GM19239 (cell line): Measurements from ENCODE around the gene FNIP2.
"Not testable (repeated sequence)": the region's sequence is repeated elsewhere in the genome, so short reads cannot be mapped to it uniquely, and the experiment has no call there.

ENCODE experiments used
- DNase-seq: peaks from one replicate; pipeline ENCODE4 v3.0.0; 2011; ENCODE audit warnings: low spot score; ENCODE audit not compliant: insufficient read length
- FAIRE-seq: peaks from 2 replicates; lab custom pipeline; 2011; peaks lifted over from hg19 to GRCh38; lab: Jason Lieb, UNC

Gene FNIP2

DNA sequence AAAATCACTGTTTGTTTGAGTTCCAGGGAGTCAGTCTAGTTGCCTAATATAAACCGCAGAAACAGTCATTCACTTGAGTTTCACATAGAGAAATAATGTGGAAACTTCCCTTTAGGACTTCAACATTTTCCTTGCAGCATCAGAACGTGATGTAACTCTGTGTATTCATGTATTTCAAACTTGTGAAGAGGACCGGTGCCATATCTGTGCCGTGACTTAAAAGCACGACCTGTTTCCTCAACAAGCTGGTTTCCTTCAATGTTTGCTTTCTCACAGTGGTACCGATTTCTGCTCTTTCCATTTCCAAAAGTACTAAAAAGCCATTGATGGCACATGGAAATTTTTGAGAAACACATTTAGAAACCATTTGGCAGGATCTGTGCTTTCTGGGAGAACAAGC is 167.4 kb downstream of the FNIP2 start:
- no peak for DNase-seq
- FAIRE-seq, result no peak

DNA sequence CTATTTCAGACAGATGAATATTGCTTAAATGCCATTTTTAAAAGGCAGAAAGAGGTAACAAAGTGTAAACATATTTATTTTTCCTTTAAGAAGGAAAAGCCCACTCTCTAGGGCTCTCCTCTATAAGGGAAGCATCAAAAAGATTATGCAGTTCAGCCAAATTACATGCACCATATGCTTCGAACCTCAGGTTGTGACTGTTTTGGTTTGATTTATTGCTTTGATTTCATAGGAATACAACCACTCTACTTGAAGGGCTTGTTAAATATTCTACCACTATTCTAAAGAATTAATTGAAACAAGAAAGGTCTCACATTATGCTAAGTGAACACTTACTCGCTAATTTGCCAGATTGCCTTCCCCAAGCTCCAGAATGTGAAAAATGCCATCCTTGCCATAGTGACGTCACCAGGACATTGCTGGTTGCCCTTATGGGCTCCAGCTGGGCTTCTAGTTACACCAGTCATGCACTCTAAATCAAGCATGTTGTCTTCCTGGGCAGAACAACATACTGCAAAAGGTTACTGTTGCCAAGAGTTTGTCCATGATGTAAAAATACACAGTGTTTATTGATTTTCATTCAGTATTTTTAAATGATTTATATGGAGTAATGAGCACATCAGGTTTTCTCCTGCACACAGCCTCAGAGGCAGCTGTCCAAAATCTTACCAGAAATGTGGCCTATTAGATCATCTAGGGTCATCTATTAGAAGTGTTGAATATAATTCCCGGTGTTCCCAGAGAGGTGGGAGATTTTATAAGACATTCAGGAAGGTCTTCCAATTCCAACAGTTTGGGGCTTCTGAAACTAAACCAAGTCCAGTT is 169.6 kb downstream of the FNIP2 start:
- DNase-seq, result no peak
- no peak for FAIRE-seq

DNA sequence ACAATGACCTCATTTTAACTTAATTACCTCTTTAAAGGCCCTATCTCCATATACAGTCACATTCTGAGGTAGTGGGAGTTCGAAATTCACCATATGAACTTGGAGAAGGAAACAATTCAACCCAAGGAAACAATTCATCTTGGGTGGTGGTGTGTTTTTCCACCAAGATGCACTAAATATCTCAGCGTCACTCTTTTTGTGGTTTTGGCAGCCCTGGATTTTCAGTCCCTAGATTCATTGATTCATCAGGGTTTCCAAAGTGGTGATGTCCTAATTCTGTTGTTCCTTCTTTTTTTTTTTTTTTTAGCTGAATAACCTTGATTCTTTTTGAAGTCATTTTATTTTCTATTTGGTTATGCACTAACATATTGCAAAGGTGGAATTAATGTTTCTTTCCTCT is 171.4 kb downstream of the FNIP2 start:
- FAIRE-seq (no peak), DNase-seq (no peak)

DNA sequence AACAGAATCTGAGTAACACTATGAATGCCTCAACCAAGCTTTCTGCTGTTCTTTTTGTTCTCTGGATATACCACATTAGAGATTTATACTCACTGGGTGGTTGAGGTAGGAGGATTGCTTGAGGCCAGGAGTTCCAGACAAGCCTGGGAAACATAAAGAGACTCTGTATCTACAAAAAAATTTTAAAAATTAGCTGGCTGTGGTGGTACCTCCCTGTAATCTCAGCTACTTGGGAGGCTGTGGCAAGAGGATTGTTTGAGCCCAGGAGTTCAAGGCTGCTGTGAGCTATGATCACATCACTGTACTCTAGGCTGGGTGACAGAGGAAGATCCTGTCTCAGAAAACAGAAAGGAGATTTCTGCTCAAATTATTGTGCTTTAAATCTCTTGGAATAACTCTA is 172.5 kb downstream of the FNIP2 start:
- DNase-seq, result no peak
- no peak for FAIRE-seq

DNA sequence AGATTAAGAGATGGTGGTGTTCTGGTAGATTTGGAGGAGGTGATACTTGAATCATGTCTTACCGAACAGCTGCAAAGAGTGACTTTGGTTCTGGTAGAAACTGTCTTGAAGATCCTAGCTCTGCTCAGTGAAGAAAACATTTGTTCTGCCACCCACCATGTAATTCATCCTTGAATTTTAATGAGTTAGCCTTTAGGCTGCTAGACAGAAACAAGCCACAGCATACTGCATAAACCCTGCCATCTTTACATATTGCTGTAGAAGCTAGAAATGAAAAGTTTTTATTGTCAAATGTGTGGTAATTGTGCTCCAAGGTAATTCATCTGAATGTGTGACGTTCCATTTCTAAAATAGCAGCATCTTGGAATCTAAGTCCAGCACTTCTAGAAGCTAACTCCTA is 173.1 kb downstream of the FNIP2 start:
- FAIRE-seq (no peak), DNase-seq (no peak)

DNA sequence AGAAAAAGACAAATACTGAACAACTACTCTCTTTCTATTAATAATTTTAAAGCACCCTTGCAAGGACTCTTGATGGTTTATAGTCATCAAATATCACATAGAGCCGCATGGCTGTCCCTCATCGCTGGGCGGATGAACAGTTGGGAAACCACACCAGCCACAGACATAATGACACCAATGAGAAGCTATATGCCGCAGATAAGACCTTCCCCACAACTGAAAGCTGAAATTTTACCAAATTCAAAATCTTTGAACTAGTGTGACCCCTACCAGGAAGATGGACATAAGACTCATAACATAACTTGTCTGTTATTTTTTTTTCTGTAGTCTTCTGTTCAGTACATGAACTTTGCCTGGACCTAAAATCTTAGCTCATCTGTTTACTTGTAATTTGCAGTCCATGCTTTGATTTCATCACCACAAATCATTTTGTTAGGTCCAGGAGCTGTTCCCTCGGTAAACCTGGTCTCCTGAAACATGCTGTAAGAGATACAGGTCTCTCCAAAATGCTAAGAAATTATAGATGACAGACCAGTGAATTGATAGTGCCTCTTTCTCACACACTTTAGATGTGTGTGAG is 176.8 kb downstream of the FNIP2 start:
- DNase-seq, result no peak

DNA sequence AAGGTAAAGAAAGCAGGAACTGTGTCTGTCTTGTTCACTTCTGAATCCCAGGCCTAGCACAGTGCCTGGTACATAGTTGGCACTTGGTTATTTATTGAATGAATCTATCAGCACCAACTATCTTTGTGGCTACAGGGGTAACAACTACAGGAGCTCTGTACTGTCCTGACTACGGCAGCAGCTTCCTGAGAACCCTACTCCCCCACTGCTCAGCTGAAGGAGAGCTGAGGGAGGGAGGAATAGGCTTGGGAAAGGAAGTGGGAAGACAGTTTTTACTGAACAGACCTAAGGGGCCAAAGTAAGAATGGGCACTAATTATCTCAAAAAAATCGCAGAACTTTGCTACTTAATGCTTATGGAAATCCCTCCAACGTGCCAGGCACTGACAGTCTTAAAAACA is 178.0 kb downstream of the FNIP2 start:
- no peak for FAIRE-seq
- no peak for DNase-seq

More for the DNA sequence above, 176.8 kb downstream of the FNIP2 start:
- no peak for FAIRE-seq

DNA sequence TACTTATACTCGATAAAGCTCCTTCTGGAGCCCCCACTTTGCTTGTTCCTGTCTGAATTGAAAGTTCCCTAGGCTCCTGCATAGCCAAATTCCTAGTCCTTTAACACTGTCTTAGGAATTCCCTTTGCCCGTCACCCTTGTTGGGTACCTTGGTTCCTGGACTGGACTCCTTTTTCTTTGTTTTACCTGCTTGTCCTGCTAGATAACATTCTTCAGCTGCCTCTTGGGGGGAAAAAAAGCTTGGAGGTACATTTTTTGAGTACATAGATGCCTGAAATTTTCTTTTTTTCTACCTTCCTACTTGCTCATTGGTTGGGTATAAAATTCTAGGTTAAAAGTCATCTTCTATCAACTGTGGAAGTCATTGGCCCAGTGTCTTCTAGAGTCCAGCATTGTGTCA is 179.2 kb downstream of the FNIP2 start:
- DNase-seq (no peak), FAIRE-seq (no peak)

DNA sequence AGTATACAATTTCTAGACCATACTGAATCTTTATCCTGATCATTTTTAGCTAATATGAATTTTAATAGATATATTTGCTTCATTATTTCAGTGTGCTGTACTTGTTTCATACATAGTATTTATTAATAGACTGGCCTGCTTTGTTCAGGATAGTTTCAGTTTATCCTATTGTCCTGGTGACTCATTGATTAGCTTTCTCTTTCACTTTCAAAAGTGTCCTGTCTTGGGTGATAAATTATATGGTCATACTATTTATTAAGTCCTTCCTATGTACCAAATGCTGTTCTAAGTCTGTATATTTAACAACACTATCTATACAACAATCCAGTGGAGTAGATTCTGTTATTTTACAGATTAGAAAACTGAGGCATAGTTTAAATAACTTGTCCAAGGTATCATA is 180.3 kb downstream of the FNIP2 start:
- DNase-seq (no peak), FAIRE-seq (no peak)

DNA sequence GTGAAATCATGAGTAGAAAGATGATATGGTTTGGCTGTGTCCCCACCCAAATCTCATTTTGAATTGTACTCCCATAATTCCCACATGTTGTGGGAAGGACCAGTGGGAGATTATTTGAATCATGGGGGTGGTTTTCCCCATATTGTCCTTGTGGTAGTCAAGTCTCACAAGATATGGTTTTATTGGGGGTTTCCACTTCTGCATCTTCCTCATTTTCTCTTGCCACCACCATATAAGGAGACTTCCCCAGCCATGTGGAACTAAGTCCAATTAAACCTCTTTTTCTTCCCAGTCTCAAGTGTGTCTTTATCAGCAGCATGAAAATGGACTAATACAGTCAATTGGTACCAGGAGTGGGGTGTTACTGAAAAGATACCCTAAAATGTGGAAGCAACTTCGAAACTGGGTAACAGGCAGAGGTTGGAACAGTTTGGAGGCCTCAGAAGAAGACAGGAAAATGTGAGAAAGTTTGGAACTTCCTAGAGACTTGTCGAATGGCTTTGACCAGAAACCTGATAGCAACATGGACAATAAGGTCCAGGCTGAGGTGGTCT is 183.5 kb downstream of the FNIP2 start:
- not testable (repeated sequence) for DNase-seq, FAIRE-seq

DNA sequence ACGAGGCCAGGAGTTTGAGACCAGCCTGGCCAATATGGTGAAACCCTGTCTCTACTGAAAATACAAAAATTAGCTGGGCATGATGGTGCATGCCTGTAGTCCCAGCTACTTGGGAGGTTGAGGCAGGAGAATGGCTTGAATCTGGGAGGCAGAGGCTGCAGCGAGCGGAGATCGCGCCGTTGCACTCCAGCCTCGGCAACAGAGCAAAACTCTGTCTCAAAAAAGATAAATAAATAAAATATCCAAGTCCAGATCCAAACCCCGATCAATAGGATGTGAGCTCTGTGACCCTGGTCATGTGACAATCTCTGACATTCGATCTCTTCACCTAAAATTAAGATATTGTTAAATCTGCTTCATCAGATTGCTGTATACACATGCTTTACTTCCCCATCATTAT is 187.5 kb downstream of the FNIP2 start:
- FAIRE-seq, DNase-seq: not testable (repeated sequence)

DNA sequence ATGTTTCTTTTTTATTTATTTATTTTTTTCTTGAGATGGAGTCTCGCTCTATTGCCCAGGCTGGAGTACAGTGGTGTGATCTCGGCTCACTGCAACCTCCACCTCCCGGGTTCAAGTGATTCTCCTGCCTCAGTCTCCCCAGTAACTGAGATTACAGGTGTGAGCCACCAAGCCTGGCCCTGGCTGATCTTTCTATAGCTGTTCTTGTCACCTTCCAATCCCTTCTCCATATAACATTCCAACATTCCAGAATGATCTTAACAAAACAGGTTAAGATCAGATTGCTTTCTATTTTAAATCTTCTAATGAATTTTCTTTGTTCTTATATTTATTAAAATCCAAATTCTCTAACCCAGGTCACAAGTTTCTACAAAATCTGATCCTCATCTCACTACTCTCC is 188.1 kb downstream of the FNIP2 start:
- not testable (repeated sequence) for FAIRE-seq

More for the DNA sequence above, 188.1 kb downstream of the FNIP2 start:
- DNase-seq, result not testable (repeated sequence)
